CD4-positive, CD25-positive, alpha-beta regulatory T cell (primary cell): ENCODE results near the gene CNN2. TPM values are rescaled to one million over a fixed set of nuclear protein-coding genes. Genes with fewer than 3 reads are reported as not detected.
A peak's percentile ranks its signal among the peaks of the same experiment; 100 is the strongest.

ENCODE experiments used
- ATAC-seq, 2 donors: fragments of 150-1000 bp; cut with Tn5 transposase; one replicate each; pipeline ENCODE4 v1.10.0; 2021; ENCODE audit warnings: low read depth in 2 of 2, moderate number of reproducible peaks in 2 of 2, moderate library complexity in 1 of 2
- DNase-seq, 3 donors: peaks; one replicate each; pipeline versions ENCODE4 v3.0.0 to v3.0.0-alpha.2; 2012 to 2022; ENCODE audit warnings: mixed read lengths in 1 of 3
- H3K27ac ChIP-seq: one replicate; pipeline ENCODE4 v1.7.0; 2013; ENCODE audit warnings: mild to moderate bottlenecking, low read length; ENCODE audit not compliant: insufficient read depth, poor library complexity, severe bottlenecking
- H3K27me3 ChIP-seq: one replicate; pipeline ENCODE4 v1.7.0; 2013; ENCODE audit warnings: low read length; ENCODE audit not compliant: control insufficient read depth, insufficient read depth
- H3K36me3 ChIP-seq: one replicate; pipeline ENCODE4 v1.7.0; 2013; ENCODE audit warnings: mild to moderate bottlenecking, low read length, moderate library complexity; ENCODE audit not compliant: control insufficient read depth, insufficient read depth
- H3K4me1 ChIP-seq: 2 replicates; pipeline ENCODE4 v1.7.0; 2013; ENCODE audit warnings: mild to moderate bottlenecking, low read length; ENCODE audit not compliant: insufficient read depth, control insufficient read depth, poor library complexity, severe bottlenecking
- H3K4me3 ChIP-seq: one replicate; pipeline ENCODE4 v1.7.0; 2013; ENCODE audit warnings: low read depth, mild to moderate bottlenecking, low read length, moderate library complexity
- H3K9me3 ChIP-seq, 2 experiments: 1 replicate in 1 of 2; 2 replicates in 1 of 2; pipeline ENCODE4 v1.7.0; 2013; ENCODE audit warnings: low read length in 2 of 2, mild to moderate bottlenecking in 1 of 2, moderate library complexity in 1 of 2; ENCODE audit not compliant: control insufficient read depth in 2 of 2
- H3K27ac Mint-ChIP-seq, 3 donors: one replicate each; pipeline ENCODE4 v1.8.0; 2020 to 2022; ENCODE audit warnings: mild to moderate bottlenecking in 3 of 3, mixed read lengths in 3 of 3, moderate library complexity in 2 of 3
- H3K27me3 Mint-ChIP-seq: one replicate; pipeline ENCODE4 v1.8.0; 2022; ENCODE audit warnings: mild to moderate bottlenecking, mixed read lengths
- H3K36me3 Mint-ChIP-seq: one replicate; pipeline ENCODE4 v1.8.0; 2020; ENCODE audit warnings: mixed read lengths
- H3K4me1 Mint-ChIP-seq, 4 donors: one replicate each; pipeline ENCODE4 v1.8.0; 2020 to 2022; ENCODE audit warnings: mixed read lengths in 4 of 4, mild to moderate bottlenecking in 1 of 4
- H3K4me3 Mint-ChIP-seq, 4 donors: one replicate each; pipeline ENCODE4 v1.8.0; 2020 to 2022; ENCODE audit warnings: mild to moderate bottlenecking in 4 of 4, mixed read lengths in 4 of 4, moderate library complexity in 3 of 4
- H3K9me3 Mint-ChIP-seq, 7 donors: one replicate each; pipeline ENCODE4 v1.8.0; 2020 to 2022; ENCODE audit warnings: mixed read lengths in 7 of 7, mild to moderate bottlenecking in 3 of 7, moderate library complexity in 2 of 7
- polyA plus RNA-seq, 4 donors: library from polyadenylated mRNA; unstranded; fragments of 300-500 nt; fragmentation: Illumina TruSeq; gene quantifications; one replicate each; pipeline ENCODE4 v1.2.3, GENCODE V29; 2021
- total RNA-seq: library from RNA; stranded (reverse); gene quantifications from one replicate; pipeline ENCODE4 v1.2.3, GENCODE V29; 2022

Gene CNN2
- total and polyA plus RNA-seq, 5 donors from 2014 or later = 378 to 426 (median 397) TPM

DNA sequence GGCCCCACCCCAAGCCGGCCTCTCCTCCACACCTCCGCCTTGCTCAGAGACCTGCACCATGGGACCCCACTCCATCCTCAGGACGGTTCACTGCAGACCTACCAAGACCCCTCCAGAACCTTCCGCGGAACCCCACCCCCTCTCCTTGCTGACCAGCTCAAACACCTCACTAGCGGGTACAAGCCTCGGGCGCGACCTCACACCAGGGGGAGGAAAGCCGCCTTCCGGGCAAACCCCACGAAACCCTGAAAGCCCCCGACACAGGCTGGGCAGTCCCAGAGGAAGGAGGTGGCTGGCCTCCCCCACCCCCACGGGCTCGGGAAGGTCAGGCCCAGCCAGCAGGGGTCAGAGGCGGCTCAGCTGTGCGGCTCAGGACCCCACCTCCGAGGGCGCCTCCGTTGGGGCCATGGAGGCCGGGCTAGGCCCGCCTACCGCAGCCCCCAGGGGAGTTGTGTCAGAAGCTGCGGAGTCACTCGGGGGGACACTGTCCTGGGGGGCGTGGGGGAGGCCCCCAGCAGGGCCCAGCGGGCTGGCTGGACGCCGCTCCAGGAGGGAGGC is 16.3 kb upstream of the CNN2 start:
- H3K36me3 ChIP-seq = peaks cover 17% of the 10 kb centered on the region
- Mint-ChIP-seq H3K27me3 (no peaks in the 10 kb centered on the region), H3K4me3 (no peak overlapping the region), H3K36me3 (no peaks in the 10 kb centered on the region), H3K9me3 (no peaks in the 10 kb centered on the region), H3K27ac (no peak overlapping the region), H3K4me1 (peaks cover 0 to 2% (median 0%) of the 10 kb centered on the region in 4 donors)
- H3K4me1 ChIP-seq = no peaks in the 10 kb centered on the region
- no peak overlapping the region for H3K27ac ChIP-seq
- H3K27me3 ChIP-seq = no peaks in the 10 kb centered on the region
- H3K4me3 ChIP-seq = no peak overlapping the region
- no peak for DNase-seq
- no peak for ATAC-seq
- no peaks in the 10 kb centered on the region for H3K9me3 ChIP-seq

DNA sequence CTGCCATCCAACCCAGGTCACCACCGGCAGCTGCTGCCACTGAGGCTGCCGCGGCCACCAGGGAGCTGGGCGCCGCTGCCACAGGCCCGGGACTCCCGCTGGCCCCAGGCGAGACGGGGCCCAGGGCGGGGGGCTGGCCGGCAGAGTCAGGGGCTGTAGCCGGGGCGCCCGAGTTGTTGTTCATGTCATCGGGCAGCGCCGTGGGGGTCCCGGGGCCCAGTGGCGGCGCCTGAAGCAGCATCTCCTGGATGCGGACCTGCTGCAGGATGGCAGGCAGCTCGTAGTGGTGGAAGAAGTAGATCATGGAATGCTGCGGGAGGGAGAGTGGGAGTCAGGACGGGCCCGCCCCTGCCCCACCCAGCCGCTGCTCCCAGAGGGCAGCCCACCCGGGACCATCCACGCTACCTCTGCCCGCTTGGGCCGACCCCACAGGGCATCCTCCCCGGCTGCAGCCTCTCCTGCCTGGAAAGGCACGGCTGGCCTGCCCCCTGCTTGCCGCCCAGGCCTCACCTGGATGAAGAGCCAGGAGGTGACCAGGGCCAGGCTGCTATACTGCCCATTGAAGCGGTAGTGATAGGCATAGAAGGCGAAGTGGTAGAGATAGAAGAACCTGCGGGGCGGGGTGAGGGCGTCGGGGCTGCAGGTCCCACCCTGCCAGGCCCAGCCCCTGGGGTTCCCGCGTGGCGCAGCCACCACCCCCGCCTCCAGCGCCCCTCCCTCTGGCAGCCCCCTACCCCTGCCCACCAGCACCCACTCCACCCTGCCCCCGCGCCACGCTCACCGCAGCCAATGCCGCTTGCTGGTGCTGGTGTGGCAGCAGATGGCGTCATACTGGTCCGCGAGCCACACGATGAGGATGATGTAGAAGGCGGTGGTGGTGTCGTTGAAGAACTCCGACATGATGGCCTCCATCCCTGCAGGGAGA is 15.6 kb upstream of the CNN2 start:
- H3K27ac Mint-ChIP-seq = no peak overlapping the region
- H3K4me1 ChIP-seq = peaks cover 7% of the 10 kb centered on the region

DNA sequence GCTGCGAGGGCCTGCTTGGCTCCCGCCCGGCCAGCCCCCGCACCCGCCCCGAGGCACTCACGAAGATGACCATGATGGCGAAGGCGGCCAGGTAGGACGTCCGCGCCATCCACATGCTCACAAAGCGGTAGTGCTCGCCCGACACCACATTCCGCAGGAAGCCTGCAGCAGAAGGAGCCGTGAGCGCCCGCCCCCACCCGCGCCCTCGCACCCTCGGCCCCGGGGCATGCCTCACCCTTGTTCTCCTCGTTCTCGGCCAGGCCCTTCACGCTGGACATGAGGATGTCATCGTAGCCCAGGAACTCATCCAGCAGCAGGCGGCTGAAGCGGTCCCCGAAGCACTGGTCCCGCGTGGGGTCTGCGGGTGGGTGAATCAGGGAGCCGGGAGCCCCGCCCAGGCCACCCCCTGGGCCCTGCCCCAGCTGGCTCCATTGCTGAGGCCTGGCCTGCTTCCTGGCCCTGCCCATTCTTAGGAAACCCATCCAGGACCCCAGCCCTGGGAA is 14.5 kb upstream of the CNN2 start:
- Mint-ChIP-seq H3K9me3 (no peaks in the 10 kb centered on the region), H3K36me3 (no peaks in the 10 kb centered on the region), H3K27me3 (peaks cover 3% of the 10 kb centered on the region), H3K27ac (no peak overlapping the region), H3K4me3 (no peak overlapping the region), H3K4me1 (peaks cover 0 to 14% (median 1%) of the 10 kb centered on the region in 4 donors)
- Histone ChIP-seq H3K4me3 (no peak overlapping the region), H3K27ac (no peak overlapping the region), H3K9me3 (no peaks in the 10 kb centered on the region), H3K36me3 (peaks cover 17% of the 10 kb centered on the region), H3K27me3 (no peaks in the 10 kb centered on the region), H3K4me1 (peaks cover 15% of the 10 kb centered on the region)
- no peak for DNase-seq
- ATAC-seq = no peak

More for the DNA sequence above, 15.6 kb upstream of the CNN2 start:
- peaks cover 0 to 4% (median 0%) of the 10 kb centered on the region in 4 donors for H3K4me1 Mint-ChIP-seq
- no peaks in the 10 kb centered on the region for H3K36me3 Mint-ChIP-seq
- H3K4me3 ChIP-seq = no peak overlapping the region
- peaks cover 17% of the 10 kb centered on the region for H3K36me3 ChIP-seq
- no peak overlapping the region for H3K4me3 Mint-ChIP-seq
- no peak overlapping the region for H3K27ac ChIP-seq
- H3K9me3 ChIP-seq = no peaks in the 10 kb centered on the region
- ATAC-seq = no peak
- H3K27me3 Mint-ChIP-seq = no peaks in the 10 kb centered on the region
- no peaks in the 10 kb centered on the region for H3K9me3 Mint-ChIP-seq
- no peak for DNase-seq
- no peaks in the 10 kb centered on the region for H3K27me3 ChIP-seq

DNA sequence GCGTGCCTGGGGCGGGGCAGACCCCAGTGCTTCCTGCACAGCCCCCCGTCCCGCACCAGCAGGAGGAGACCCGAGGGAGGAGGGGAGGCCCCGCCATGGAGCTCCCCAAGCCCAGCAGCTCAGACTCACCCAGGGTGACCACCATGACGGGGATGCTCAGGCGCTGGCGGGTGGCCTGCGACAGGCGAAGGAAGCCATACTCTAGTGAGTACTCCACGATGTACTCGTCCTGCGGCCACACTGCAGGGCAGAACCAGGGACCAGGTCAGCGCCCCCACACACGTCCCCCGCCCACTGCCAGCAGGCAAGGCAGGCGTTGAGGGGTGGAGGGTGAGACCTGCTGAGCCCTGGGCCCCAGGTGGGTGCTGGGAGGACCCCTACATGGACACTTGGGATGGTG is 14.1 kb upstream of the CNN2 start:
- no peak overlapping the region for H3K27ac Mint-ChIP-seq
- DNase-seq = no peak
- H3K4me1 ChIP-seq = peaks cover 20% of the 10 kb centered on the region
- H3K27me3 ChIP-seq = no peaks in the 10 kb centered on the region
- no peaks in the 10 kb centered on the region for H3K9me3 Mint-ChIP-seq
- peaks cover 0 to 18% (median 4%) of the 10 kb centered on the region in 4 donors for H3K4me1 Mint-ChIP-seq
- no peak overlapping the region for H3K4me3 Mint-ChIP-seq
- H3K27ac ChIP-seq = no peak overlapping the region
- peaks cover 5% of the 10 kb centered on the region for H3K27me3 Mint-ChIP-seq
- H3K36me3 Mint-ChIP-seq = no peaks in the 10 kb centered on the region
- ATAC-seq = no peak
- peaks cover 17% of the 10 kb centered on the region for H3K36me3 ChIP-seq
- H3K9me3 ChIP-seq = no peaks in the 10 kb centered on the region
- no peak overlapping the region for H3K4me3 ChIP-seq

DNA sequence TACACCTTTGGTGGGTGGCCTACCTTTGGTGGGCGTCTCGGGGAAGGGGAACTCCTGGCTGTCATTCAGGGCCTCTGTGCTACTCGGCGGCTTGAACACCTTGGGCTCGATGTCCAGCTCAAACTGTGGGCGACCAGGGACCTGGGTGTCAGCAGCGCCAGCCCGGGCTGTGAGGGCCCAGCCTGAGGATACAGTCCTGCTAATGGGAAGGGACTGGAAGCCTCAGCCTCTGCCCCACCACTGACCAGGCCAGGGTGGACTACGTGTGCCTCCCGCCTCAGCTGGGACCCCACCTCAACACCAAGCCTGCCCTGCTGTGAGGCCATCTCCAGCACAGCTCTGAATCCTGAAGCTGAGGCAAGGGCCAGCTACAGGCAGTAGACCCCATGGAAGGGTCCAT is 13.2 kb upstream of the CNN2 start:
- H3K36me3 Mint-ChIP-seq = no peaks in the 10 kb centered on the region
- Histone ChIP-seq H3K4me3 (no peak overlapping the region), H3K4me1 (peaks cover 29% of the 10 kb centered on the region), H3K27ac (no peak overlapping the region), H3K36me3 (peaks cover 17% of the 10 kb centered on the region), H3K9me3 (no peaks in the 10 kb centered on the region), H3K27me3 (no peaks in the 10 kb centered on the region)
- peaks cover 0 to 27% (median 8%) of the 10 kb centered on the region in 4 donors for H3K4me1 Mint-ChIP-seq
- no peaks in the 10 kb centered on the region for H3K9me3 Mint-ChIP-seq
- ATAC-seq = no peak
- no peak overlapping the region for H3K27ac Mint-ChIP-seq
- peaks cover 5% of the 10 kb centered on the region for H3K27me3 Mint-ChIP-seq
- no peak overlapping the region for H3K4me3 Mint-ChIP-seq
- DNase-seq = no peak

DNA sequence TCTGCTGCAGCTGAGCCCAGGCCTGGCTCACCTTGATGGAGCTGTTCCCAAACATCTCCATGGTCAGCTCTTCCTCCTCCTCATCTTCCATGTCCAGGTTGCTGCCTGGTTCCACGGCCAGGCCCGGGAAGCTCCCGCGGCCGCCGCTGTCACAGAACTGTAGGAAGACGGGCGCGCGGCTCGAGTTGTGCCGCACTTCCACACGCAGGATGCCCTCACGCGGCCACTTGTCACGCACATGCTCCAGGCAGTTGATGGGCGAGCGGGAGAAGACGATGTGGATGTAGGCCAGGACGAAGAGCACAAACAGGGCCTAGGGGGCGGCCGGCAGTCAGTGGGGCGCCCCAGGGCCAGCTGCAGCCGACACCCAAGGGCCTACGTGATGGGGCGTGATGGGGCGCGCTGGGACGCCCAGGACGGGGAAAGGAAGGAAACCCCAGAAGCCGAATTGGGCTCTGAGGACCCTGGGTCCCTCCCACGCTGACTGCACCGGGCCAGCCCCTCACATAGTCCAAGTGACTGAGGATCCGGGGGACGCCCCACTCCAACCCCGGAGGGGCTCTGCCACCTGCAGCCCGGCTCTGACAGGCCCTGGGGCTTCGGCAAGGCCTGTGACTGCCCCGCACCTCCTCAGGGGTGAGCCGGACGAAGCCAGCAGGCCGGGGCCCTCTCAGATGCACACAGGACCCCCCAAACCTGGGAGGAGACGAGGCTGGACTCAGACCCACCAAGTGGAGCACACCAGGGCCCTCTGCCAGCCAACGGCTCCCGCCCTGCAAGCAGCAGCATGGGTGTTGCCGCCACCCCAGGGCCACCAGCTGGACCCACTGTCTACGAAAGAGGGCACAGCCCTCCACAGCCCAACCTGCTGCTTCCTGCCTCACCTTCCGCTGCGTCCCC is 12.0 kb upstream of the CNN2 start:
- Histone ChIP-seq H3K4me1 (peaks cover 40% of the 10 kb centered on the region), H3K9me3 (no peaks in the 10 kb centered on the region), H3K36me3 (peaks cover 17% of the 10 kb centered on the region), H3K4me3 (no peak overlapping the region), H3K27me3 (no peaks in the 10 kb centered on the region), H3K27ac (no peak overlapping the region)
- peaks cover 5% of the 10 kb centered on the region for H3K27me3 Mint-ChIP-seq
- no peak overlapping the region for H3K27ac Mint-ChIP-seq
- no peak for DNase-seq
- no peak for ATAC-seq
- H3K4me3 Mint-ChIP-seq = peak overlapping the region in 1 of 4 donors; percentile 27
- H3K9me3 Mint-ChIP-seq = no peaks in the 10 kb centered on the region
- peaks cover 0 to 36% (median 10%) of the 10 kb centered on the region in 4 donors for H3K4me1 Mint-ChIP-seq
- H3K36me3 Mint-ChIP-seq = no peaks in the 10 kb centered on the region

DNA sequence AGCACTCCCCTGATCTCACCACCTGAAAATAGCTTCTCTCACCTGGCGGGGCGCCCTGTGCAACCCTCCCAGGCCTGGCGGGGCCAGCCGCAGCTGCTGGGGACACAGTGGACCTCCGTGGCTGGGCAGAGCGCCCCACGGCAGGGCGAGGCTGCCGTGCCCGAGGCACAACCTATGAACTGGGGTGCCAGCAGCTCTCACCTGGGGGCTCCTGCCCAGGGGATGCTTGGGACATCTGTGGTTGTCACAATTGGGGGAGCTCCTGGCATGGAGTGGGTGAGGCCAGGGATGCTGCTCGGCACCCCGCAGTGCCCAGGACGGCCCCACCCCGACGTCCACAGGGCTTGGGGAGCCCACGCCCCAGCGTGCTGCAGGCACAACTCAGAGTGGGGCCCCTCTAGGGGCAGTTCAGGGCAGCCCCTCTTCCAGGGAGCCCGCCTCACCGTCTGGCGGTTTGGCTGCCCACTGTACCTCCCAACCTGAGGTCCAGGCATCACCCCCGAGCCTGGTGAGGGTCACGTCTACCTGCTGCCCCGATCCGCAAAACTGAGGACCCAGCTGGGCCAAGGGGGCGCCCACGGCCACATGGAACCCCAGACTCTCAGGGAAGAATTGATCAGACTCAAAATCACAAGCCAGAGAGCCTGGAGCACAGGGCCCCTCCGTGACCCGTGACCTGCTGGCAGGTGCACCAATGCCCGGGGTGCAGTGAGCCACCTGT is 11.2 kb upstream of the CNN2 start:
- H3K4me3 ChIP-seq = no peak overlapping the region
- Mint-ChIP-seq H3K36me3 (no peaks in the 10 kb centered on the region), H3K27me3 (peaks cover 5% of the 10 kb centered on the region), H3K27ac (no peak overlapping the region), H3K4me3 (peak overlapping the region in 1 of 4 donors; percentile 63), H3K4me1 (peaks cover 0 to 41% (median 10%) of the 10 kb centered on the region in 4 donors), H3K9me3 (no peaks in the 10 kb centered on the region)
- no peak overlapping the region for H3K27ac ChIP-seq
- no peak for ATAC-seq
- H3K27me3 ChIP-seq = no peaks in the 10 kb centered on the region
- H3K4me1 ChIP-seq = peaks cover 49% of the 10 kb centered on the region
- DNase-seq = no peak
- H3K36me3 ChIP-seq = peaks cover 12% of the 10 kb centered on the region
- H3K9me3 ChIP-seq = no peaks in the 10 kb centered on the region
